Activated CD8-positive, alpha-beta memory T cell treated with anti-CD3 and anti-CD28 coated beads, Interleukin-2, amount 50 U/mL, for 1 hour (primary cell): ENCODE results near the gene TMPRSS9.

Source experiments
- DNase-seq: peaks from one replicate; pipeline ENCODE4 v3.0.0-alpha.2; 2020; ENCODE audit errors: extremely low read depth

TMPRSS9 gene

GRCh38 chr19:2361246-2362045 is 1.4 kb downstream of the TMPRSS9 start:
- no peak for DNase-seq

GRCh38 chr19:2362046-2362969 is 2.2 kb downstream of the TMPRSS9 start:
- no peak for DNase-seq

- DNase-seq: no peak
Observed at GRCh38 chr19:2362970-2363300, 2.9 kb downstream of the TMPRSS9 start.

GRCh38 chr19:2363419-2363818 is 3.4 kb downstream of the TMPRSS9 start:
- no peak for DNase-seq

- DNase-seq: no peak
Observed at GRCh38 chr19:2365201-2365970, 5.3 kb downstream of the TMPRSS9 start.

GRCh38 chr19:2371656-2372055 is 11.6 kb downstream of the TMPRSS9 start:
- no peak for DNase-seq

GRCh38 chr19:2372076-2372612 is 12.1 kb downstream of the TMPRSS9 start:
- no peak for DNase-seq

- no peak for DNase-seq
Observed at GRCh38 chr19:2374808-2375207, 14.7 kb downstream of the TMPRSS9 start.

GRCh38 chr19:2375353-2376121 is 15.5 kb downstream of the TMPRSS9 start:
- no peak for DNase-seq

GRCh38 chr19:2376784-2377519 is 16.9 kb downstream of the TMPRSS9 start:
- DNase-seq: no peak

GRCh38 chr19:2380567-2380966 is 20.5 kb downstream of the TMPRSS9 start:
- no peak for DNase-seq

- no peak for DNase-seq
Observed at GRCh38 chr19:2381148-2381820, 21.2 kb downstream of the TMPRSS9 start.

- DNase-seq: no peak
Observed at GRCh38 chr19:2382530-2383222, 22.6 kb downstream of the TMPRSS9 start.

GRCh38 chr19:2385053-2385721 is 25.1 kb downstream of the TMPRSS9 start:
- DNase-seq: no peak

- DNase-seq: no peak
Observed at GRCh38 chr19:2387367-2388288, 27.6 kb downstream of the TMPRSS9 start.

- no peak for DNase-seq
Observed at GRCh38 chr19:2389594-2389993, 29.5 kb downstream of the TMPRSS9 start.

GRCh38 chr19:2391118-2391725 is 31.2 kb downstream of the TMPRSS9 start:
- DNase-seq: no peak
